ENCODE results near the gene PIP5K1B.
"Not testable (repeated sequence)": the region's sequence is repeated elsewhere in the genome, so short reads cannot be mapped to it uniquely, and the experiment has no call there.

Gene PIP5K1B

DNA sequence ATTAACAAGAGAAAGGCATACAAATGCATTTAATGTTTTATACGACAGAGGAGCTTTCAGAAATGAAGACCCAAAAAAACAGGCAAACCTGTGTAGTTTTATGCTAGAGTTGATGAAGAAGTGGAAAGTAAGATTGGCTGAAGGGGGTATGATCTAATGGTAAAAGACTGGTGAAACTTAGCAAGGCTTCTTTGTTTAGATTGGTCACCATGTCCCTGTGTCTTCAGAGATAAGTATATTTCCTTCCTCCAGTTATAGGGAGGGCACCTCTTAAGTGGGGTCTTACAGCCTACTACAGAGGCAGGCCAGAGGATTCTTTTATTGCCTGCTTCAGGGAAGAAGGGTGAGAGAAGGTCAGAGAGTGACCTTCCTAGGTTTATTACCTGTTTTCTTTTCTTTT lies 252.4 kb downstream of the PIP5K1B start:
- DNase-seq (ENCODE audit: low spot score): no peak

DNA sequence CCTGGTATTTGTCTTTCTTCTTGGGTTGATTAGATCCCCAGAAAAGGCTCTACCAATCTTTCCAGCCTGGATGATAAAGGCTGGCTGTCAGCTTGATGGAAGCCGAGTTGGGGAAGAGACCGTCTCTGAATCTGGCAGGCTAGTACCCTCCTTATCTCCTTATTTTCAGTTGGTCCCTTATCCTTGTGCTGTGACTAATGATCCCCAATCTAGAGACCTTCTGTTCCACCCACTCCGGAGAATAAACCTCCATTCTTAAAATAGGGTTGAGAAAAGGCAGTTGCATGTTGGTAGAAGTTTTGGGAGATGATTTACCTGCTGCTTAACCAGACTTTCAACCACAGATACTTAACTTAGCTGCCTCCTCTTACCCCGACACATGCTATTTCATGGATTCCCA lies 256.5 kb downstream of the PIP5K1B start:
- no peak for DNase-seq (ENCODE audit: low spot score)

DNA sequence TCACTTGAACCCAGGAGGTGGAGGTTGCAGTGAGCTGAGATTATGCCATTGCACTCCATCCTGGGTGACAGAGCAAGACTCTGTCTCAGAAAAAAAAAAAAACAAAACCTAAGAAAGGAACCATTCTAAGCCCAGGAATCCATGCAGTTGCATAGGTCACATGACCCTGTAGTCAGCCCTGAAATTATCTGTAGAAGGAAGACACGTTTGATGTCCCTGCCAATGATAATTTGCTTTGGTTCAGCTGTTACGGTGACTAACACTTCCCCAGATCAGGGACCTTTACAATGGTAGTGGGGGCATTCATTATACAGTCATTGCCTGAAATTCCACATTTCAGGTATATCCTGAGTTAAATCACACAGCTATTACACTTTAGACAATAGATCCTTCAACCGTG lies 258.4 kb downstream of the PIP5K1B start:
- no peak for DNase-seq (ENCODE audit: low spot score)

GRCh38 chr9:68964102-68964541 lies 259.1 kb downstream of the PIP5K1B start:
- no peak for DNase-seq (ENCODE audit: low spot score)

DNA sequence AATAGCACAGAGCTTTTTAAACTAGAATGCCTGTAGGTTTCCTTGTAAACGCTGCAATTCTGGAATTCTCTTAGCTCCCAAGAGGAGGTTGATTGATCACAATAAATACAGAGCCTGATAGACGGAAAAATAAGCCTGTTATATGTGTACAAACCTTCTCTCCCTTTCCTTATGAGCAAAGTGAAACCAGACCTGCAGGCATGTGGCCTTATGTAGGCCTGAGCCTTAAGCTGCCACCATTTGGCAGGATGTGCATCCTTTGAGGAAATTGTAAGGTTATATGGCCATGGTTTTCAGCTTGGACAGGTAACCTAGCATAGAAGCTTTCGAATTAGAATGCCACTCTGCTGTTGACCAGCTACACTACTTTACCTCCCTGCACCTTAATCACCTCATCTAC lies 259.7 kb downstream of the PIP5K1B start:
- no peak for DNase-seq (ENCODE audit: low spot score)

DNA sequence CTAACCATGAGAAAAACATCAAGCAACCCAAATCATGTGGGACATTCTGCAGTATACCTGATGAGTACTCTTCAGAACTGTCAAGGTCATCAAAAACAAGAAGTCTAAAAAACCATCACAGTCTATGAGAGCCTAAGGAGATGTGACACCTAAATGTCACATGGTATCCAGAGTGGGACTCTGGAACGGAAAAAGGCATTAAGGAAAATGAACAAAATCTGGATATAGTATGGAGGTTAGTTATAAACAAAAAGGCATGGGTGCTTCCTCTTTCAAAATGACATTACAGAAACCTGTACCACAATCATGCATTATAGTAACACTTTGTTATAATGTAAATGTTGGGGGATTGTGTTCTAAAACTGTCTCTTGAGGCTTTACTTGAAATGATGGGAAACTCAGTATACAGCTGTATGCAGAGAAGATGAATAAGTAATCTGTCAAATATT lies 261.5 kb downstream of the PIP5K1B start:
- no peak for DNase-seq (ENCODE audit: low spot score)

DNA sequence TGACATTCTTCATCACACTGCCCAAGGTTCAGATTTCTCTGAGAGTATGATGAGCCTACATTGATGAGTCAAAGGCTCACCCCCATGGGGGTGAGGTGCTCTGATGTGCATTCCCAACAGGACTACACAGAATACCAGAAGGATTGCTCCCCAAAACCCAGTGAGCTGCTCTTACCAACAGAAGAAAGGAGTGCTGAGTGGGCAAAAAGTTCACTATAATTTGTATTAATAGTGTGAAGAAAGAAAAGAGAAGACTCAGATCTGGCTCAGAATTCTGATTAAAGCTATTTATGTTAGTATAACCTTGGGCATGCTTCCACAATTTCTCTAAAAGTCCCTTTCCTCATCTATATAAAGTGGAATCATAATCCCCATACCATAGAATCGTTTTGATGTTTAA lies 262.8 kb downstream of the PIP5K1B start:
- no peak for DNase-seq (ENCODE audit: low spot score)

DNA sequence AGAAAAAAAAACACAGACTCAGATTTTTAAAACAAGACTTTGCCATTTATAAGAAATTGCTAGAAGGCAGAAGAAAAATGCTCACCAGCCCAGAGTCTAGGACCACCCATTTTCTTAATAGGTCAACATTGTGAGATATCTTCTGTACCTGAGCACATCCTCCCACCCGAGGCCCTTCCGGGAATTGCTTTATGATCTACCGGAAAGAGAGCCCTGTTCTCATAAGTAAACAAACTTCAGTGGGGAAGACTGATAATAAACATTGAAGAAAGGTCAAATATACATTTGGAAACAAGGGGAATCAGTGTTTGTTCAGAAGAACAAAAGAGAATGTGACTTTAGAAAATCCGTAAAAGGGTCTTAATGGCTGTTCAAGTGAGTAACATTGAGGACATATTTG lies 264.5 kb downstream of the PIP5K1B start:
- no peak for DNase-seq (ENCODE audit: low spot score)

DNA sequence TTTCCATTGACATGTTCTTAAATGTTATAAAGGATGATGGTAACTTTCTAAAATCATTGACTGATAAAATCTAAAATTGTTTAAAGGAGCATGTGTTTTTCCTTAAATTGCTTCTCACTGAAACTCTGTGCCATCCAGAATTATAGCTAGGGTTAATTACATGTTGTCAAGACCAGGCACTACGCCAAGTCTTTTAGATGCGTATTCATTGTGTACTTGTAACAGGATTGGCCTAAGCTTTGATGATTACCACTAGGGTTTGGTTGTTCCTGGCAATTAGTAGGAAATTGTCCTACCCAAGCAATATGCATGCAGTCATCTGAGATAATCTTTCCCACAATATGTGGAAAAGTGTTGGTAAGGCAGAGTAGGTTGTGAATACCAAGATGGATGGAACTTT lies 265.1 kb downstream of the PIP5K1B start:
- no peak for DNase-seq (ENCODE audit: low spot score)

DNA sequence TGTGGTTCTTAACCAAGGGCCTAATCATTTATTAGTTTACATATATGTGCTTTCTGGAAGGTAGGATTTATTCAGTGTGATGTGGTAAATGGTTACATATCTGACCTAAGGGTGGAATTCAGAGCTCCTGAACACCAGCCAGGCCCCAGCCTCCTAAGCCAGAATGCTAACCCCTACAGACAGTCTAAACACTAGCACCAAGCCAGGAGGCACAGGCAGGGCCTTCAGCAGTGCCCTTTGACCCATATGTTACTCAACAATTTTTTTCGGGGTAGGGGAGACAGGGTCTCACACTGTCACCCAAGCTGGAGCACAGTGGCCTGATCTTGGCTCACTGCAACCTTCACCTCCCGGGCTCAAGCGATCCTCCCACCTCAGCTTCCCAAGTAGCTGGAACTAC lies 268.6 kb downstream of the PIP5K1B start:
- DNase-seq (ENCODE audit: low spot score): no peak

- DNase-seq (ENCODE audit: low spot score): no peak
These were observed 269.4 kb downstream of the PIP5K1B start for GRCh38 chr9:68974431-68974830.

DNA sequence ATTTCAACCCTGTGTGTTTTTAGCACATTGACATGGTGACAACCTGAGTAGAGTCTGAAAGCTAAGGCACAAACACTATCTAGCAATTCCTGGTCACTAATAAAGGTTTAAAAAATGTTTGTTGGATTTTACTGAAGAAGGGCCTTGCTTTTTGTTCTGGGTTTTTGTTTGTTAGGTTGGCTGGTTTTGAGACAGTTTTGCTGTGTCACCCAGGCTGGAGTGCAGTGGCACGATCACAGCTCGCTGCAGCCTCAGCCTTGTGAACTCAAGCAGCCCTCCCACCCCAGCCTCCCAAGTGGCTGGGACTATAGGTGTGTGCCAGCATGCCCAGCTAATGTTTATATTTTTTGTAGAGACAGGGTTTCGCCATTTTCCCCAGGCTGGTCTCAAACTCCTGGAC lies 269.9 kb downstream of the PIP5K1B start:
- no peak for DNase-seq (ENCODE audit: low spot score)

DNA sequence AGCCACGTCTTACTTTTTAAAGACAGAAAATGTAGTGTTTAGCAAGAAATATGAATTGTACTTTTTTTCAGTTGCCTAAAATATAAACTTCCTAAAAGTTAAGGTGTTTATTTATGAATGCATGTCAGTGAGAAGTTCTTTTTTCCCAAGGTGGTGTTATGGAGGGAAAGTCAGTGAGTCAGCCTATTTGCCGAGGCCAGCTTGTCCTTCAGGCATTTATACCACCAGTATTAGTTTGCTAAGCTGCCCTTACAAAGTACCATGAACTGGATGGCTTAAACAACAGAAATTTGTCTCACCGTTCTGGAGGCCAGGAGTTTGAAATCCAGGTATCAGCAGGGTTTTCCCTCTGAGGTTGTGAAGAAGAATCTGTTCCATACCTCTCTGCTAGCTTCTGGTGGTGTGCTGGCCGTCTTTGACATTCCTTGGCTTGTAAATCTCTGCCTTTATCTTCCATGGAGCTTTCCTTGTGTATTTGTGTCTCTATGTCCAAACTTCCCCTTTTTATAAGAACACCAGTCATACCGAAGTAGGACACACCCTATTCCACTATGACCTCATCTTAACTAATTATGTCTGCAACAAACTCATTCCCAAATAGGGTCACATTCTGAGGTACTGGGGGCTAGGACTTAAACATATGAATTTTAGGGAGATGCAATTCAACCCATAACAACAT lies 270.5 kb downstream of the PIP5K1B start:
- DNase-seq (ENCODE audit: low spot score): no peak

GRCh38 chr9:68978066-68978465 lies 273.0 kb downstream of the PIP5K1B start:
- no peak for DNase-seq (ENCODE audit: low spot score)

DNA sequence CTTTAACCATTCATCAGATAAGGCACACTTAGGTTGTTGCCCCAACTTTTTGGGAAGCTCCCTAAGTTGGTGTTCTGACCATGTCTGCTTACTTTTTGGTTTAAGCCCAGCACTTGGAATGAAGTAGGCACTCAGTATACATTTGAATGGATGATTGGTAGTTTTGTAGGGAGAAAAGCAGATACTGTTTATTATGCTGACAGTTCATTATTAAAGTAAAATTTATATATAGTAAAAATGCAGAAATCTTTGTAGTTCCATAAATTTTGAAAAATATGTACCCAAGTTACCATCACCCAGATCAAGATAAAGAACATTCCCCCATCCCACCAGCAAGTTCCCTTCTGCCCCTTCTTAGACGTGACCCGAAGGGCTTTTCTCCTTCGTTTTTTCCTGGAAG lies 273.5 kb downstream of the PIP5K1B start:
- DNase-seq (ENCODE audit: low spot score): no peak

DNA sequence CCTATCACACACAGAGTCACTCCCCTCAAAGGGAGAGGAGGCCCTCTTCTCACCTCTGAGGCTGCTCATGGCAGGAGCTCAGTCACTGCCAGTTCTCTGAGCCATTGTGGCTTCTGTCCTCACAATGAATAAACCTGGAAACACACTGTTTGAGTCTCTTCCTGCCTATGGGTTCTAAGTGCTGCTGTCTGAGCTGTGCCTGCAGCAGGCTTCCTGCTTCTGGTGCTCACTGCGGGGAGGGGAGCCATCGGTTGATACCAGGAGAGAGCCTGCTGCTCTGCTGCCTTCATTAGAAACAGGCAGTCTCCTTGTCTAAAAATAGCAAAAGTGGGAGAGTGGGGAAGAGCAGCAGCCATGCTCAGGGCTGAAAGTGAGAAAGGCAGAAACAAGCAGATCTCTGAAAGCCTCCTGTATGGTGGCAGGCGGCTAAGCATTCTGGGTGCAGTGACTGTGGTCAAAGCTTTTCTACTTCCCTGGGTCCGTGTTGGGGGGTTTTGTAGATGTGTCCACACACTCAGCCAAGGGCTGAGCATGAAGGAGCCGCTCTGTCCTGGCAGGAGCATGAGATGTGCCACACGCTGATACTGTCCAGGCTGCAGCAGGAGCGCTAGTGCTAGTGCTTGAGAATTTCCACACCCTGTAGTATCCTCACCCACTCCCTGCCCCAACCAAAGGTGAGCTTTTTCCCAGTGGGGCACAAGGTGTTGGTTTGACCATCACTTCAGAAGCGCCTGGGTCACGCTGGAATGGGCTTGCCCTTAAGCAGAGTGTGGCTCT lies 274.7 kb downstream of the PIP5K1B start:
- peak; percentile 32 for DNase-seq (ENCODE audit: low spot score)

DNA sequence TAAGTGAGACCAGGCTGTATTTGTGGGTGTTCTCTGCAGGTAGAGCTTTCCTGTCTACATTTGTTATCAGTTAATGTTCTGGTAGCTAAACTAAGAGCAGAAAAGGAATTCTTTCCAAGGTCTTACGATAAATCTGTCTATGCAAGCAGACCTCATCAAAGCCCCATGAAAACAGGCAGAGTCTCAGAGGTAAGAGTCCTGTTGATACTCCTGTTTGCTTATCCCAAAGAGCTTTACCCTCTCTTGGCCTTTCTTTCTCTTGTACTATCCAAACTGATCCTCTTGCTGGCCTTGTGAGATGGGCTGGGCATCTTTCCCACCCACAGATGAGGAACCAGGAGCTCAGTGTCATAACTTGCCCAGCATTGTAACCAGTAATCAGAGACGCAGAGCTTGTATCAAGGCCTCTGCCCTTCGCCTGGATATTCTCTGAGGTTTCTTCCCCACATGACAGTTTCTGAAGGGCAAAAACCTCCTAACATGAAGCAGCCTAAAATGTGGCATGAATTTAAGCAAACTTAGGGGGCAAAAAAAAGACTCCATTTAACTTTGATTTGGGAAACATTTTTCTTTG lies 275.4 kb downstream of the PIP5K1B start:
- no peak for DNase-seq (ENCODE audit: low spot score)

DNA sequence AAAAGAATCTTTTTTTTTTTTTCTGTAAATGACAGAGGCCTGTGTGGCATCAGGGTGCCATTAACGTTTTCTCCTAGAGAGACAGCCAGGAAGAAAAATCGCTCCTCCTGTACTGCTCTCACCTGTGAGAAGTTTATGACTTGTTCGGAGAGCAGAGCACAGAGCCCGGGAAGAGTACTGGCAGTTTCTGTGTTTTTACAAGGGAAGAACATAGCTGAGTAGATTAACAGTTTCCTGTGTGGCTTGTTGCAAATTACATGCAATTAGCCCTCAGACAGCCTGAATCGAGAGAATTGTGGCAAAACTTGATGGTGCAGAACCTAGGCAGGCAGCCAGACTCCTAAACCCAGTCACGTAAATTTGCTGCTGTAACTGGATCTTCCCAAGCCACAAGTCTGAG lies 276.7 kb downstream of the PIP5K1B start:
- no peak for DNase-seq (ENCODE audit: low spot score)

GRCh38 chr9:68983008-68983411 lies 278.0 kb downstream of the PIP5K1B start:
- no peak for DNase-seq (ENCODE audit: low spot score)

DNA sequence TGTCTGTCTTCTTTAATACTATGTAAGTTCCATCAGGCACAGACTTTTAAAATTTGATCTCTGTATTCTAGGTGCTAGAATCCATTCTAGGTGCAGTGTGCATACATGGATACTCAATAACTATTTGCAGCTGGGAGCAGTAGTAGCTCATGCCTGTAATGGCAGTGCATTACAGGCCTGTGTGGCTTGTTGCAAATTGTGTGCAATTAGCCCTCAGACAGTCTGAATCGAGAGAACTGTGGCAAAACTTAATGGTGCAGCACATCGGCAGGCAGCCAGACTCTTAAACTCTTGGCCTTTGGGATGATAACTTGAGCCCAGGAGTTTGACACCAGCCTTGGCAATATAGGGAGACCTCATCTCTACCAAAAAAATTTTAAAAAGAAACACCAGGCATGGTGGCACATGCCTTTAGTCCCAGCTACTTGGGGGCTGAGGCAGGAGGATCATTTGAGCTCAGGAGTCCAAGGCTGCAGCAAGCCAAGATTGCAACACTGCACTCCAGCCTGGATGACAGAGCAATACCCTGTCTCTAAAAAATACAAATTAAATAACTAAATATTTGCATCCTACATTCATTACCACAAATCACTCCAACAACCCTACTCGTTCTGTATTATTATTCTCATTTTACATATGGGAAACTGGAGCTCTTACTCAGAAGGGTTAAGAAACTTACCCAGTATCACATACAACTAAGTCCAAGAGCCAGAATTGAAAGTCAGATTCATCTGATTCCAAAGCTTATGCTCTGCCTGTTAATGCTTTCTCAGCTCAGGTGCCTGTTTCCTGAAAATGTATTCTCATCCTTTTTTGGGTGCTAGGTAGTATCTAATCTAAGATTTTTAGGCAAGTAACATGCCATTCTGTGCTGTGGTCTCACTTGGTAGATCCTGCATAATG lies 278.7 kb downstream of the PIP5K1B start:
- no peak for DNase-seq (ENCODE audit: low spot score)

- DNase-seq (ENCODE audit: low spot score): not testable (repeated sequence)
These were observed 281.9 kb downstream of the PIP5K1B start for GRCh38 chr9:68986949-68987348.

DNA sequence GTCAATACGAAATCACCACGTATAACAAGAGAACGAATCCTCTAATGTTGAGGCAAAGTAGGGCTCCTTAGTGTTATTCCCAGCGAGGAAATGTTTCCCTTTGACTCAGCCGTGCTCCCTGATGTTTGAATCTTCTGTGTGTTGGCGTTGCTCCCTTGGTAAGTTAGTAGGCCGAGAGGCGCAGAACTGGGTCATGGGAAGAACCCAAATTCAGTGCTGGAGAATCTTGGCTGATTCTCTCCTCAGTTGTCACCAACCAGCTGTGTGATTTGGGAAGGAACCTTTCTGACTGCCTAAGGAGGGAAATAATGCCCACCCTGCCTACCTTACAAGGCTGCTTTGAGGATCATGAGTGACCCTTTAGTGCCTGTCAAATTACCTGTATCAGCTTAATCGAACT lies 286.4 kb downstream of the PIP5K1B start:
- DNase-seq (ENCODE audit: low spot score): no peak
